IPS-18a (cell line): ENCODE measurements around the gene CD5L.

Source experiments
- H3K27ac ChIP-seq: one replicate; pipeline ENCODE4 v1.5.1; 2013; ENCODE audit warnings: low read length
- H3K27me3 ChIP-seq: one replicate; pipeline ENCODE4 v1.6.1; 2013; ENCODE audit warnings: mild to moderate bottlenecking, low read length; ENCODE audit not compliant: control insufficient read depth, insufficient read depth
- H3K36me3 ChIP-seq: one replicate; pipeline ENCODE4 v1.6.1; 2013; ENCODE audit warnings: low read depth, low read length; ENCODE audit not compliant: control insufficient read depth
- H3K4me1 ChIP-seq: one replicate; pipeline ENCODE4 v1.6.1; 2013; ENCODE audit warnings: low read depth, low read length; ENCODE audit not compliant: control insufficient read depth
- H3K4me3 ChIP-seq: one replicate; pipeline ENCODE4 v1.5.1; 2013; ENCODE audit warnings: low read length
- H3K9ac ChIP-seq: one replicate; pipeline ENCODE4 v1.6.1; 2013; ENCODE audit warnings: mild to moderate bottlenecking, low read length, moderate library complexity
- H3K9me3 ChIP-seq: one replicate; pipeline ENCODE4 v1.6.1; 2013; ENCODE audit warnings: low read depth, low read length; ENCODE audit not compliant: control insufficient read depth

CD5L gene

DNA sequence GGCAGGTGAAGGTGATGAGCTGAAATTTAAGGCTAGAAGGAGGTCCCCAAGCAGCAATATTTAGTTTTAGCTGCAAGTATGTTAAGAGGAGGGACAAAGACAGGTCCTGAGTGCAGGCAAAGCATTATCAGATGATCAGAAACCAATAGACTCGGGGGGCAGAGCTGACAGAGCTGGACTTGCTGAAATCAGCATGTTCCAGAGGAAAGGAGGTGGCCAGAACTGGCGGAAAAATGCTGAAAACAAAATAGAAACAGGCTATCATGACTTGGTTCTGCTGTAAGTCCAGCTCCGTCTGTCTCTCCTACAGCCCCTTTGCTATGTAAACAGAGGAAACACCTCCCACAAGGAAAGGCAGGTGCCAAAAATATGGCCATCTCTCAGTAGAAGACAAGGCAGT is at the start of gene CD5L:
Gene CD5L, minus strand, starts transcription at position 101 of the 400 bp plus-strand sequence. CDS start 107 bp downstream, outside the sequence.
- no peaks in the 10 kb centered on the region for H3K36me3 ChIP-seq
- no peak within 1 kb of the TSS for H3K4me3 ChIP-seq
- no peaks in the 10 kb centered on the region for H3K9me3 ChIP-seq
- H3K9ac ChIP-seq, result no peak within 1 kb of the TSS
- H3K4me1 ChIP-seq, result no peaks in the 10 kb centered on the region
- H3K27me3 ChIP-seq, result no peaks in the 10 kb centered on the region
- no peak within 1 kb of the TSS for H3K27ac ChIP-seq

GRCh38 chr1:157882580-157882979 is 41.0 kb upstream of the CD5L start:
- Histone ChIP-seq H3K9ac (no peak overlapping the region), H3K27me3 (no peaks in the 10 kb centered on the region), H3K4me3 (no peak overlapping the region), H3K36me3 (no peaks in the 10 kb centered on the region), H3K9me3 (no peaks in the 10 kb centered on the region), H3K4me1 (no peaks in the 10 kb centered on the region), H3K27ac (no peak overlapping the region)

- Histone ChIP-seq H3K4me3 (no peak overlapping the region), H3K9me3 (no peaks in the 10 kb centered on the region), H3K9ac (no peak overlapping the region), H3K4me1 (no peaks in the 10 kb centered on the region), H3K36me3 (no peaks in the 10 kb centered on the region), H3K27me3 (no peaks in the 10 kb centered on the region), H3K27ac (no peak overlapping the region)
These were observed 39.0 kb upstream of the CD5L start for GRCh38 chr1:157880621-157881020.

- Histone ChIP-seq H3K36me3 (no peaks in the 10 kb centered on the region), H3K9ac (no peak overlapping the region), H3K9me3 (no peaks in the 10 kb centered on the region), H3K4me3 (no peak overlapping the region), H3K27me3 (no peaks in the 10 kb centered on the region), H3K27ac (no peak overlapping the region), H3K4me1 (no peaks in the 10 kb centered on the region)
These were observed 36.5 kb upstream of the CD5L start for GRCh38 chr1:157878059-157878458.

DNA sequence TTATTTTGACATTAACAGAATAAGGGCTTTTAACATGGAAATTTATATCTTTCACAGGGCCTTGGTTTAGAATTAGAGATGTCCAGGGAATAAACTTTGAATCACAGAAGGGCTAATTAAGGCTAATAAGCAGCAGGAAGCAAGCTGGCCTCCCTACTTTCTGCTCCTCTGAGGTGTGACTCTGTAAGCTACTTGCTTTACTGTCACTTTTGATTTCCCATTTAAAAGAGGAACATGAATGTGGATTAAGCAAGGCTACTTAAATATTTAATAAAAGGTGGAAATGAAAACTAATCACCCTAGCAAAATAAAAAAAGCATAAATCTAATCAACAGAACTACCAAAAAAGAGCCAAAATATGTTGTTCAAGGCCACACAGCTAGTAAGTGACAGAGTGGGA is 28.9 kb upstream of the CD5L start:
- Histone ChIP-seq H3K36me3 (no peaks in the 10 kb centered on the region), H3K9me3 (no peaks in the 10 kb centered on the region), H3K27me3 (no peaks in the 10 kb centered on the region), H3K4me1 (peaks cover 18% of the 10 kb centered on the region), H3K4me3 (no peak overlapping the region), H3K9ac (no peak overlapping the region), H3K27ac (no peak overlapping the region)

DNA sequence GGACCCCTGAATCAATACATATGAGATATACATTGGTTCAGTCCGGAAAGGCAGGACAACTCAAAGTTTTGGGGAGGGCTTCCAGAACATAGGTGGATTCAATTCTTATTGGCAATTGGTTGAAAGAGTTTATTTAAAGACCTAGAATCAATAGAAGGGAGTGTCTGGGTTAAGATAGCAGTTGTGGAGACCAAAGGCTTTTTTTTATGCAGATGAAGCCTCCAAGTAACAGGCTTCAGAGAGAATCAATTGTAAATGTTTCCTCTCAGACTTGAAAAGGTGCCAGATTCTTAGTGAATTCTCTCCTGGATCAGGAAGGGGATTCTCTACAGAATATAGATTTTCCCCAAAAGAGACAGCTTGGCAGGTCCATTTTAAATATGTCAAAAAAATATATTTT is 27.0 kb upstream of the CD5L start:
- H3K4me1 ChIP-seq, result peaks cover 18% of the 10 kb centered on the region
- no peaks in the 10 kb centered on the region for H3K36me3 ChIP-seq
- no peak overlapping the region for H3K4me3 ChIP-seq
- H3K9ac ChIP-seq, result no peak overlapping the region
- no peak overlapping the region for H3K27ac ChIP-seq
- H3K27me3 ChIP-seq, result no peaks in the 10 kb centered on the region
- no peaks in the 10 kb centered on the region for H3K9me3 ChIP-seq

DNA sequence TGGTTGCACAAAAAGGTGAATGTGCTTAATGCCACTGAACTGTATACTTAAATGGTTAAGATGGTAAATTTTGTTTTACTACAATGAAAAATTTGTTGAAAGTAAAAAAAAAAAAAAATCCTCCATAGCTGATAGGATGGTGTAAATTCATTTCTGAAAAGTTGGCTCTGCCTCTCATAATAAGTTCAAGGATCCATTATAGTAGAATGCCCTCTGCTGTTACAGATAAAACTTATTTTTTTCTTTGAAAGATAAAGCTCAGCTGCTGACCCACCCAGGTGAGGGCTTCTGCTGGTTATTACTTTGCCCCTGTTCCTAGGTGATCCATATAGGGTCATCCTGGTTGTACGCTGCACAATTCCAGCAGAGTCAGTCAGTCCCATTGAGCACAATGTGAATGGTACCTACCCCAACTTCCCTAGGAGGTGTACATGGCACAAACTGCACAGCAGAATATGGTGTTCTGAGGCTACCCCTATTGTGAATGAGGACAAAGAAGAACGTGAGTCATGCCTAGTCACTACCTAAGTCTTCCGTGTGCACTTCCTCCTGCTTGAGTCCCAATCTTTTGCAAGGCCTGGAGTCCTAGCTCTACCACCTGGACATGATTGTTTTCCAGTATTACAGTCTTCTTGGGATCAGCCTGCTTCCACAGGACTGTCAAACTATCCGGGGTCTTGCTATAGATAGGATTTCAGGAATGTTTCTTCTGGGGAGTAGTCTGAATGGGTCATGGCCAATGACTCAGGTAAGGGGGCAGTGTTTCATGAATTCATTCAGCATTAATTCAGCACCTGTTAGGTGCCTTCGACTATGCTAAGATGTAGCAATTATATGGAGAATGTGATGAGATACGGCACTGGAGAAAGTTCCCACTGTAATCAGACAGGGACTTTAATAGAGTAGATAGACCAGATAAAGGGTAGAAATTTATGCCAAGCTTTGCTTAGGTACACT is 20.8 kb upstream of the CD5L start:
- Histone ChIP-seq H3K4me1 (no peaks in the 10 kb centered on the region), H3K4me3 (no peak overlapping the region), H3K9me3 (no peaks in the 10 kb centered on the region), H3K9ac (no peak overlapping the region), H3K27ac (no peak overlapping the region), H3K36me3 (no peaks in the 10 kb centered on the region), H3K27me3 (no peaks in the 10 kb centered on the region)

DNA sequence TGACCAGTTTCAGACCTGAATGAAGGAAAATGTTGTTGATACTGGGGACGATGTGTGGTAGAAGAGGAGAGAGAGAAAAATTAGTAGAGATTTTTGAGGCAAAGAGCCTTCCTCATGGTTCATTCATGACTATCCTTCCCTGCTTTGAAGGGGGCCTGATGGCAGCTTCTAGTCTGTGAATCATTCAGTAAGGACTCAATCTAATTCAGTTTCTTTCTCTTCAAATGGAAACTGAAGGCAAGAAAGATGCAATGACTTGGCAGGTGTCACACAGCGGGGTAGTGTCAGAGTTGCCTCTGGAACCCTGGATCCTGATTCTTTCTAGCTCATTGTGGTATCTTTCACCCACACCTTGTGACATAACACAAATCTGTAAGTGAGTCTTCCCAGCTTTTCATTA is 14.9 kb upstream of the CD5L start:
- no peak overlapping the region for H3K4me3 ChIP-seq
- no peak overlapping the region for H3K27ac ChIP-seq
- H3K36me3 ChIP-seq, result no peaks in the 10 kb centered on the region
- H3K9ac ChIP-seq, result no peak overlapping the region
- no peaks in the 10 kb centered on the region for H3K9me3 ChIP-seq
- H3K27me3 ChIP-seq, result no peaks in the 10 kb centered on the region
- no peaks in the 10 kb centered on the region for H3K4me1 ChIP-seq

DNA sequence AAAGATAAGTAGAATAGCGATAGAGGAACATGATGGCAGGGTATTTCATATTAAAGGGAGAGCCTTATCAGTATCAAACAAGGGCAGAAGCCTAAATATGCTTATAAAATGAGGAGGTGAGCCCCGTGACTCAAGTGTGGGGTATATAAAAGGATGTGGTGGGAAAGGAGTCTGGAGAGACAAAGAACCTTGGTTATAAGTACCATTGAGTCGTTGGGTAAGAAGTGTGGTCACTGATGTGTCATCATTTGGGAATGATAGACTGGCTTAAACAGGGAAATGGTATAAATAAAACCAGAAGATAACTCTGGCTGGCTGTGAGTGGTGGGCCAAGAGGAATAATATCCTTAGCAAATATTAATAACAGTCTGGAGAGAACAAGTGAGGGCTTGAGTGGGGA is 10.9 kb upstream of the CD5L start:
- H3K9ac ChIP-seq, result no peak overlapping the region
- no peak overlapping the region for H3K27ac ChIP-seq
- no peaks in the 10 kb centered on the region for H3K9me3 ChIP-seq
- H3K36me3 ChIP-seq, result no peaks in the 10 kb centered on the region
- no peak overlapping the region for H3K4me3 ChIP-seq
- no peaks in the 10 kb centered on the region for H3K4me1 ChIP-seq
- H3K27me3 ChIP-seq, result no peaks in the 10 kb centered on the region

- Histone ChIP-seq H3K27me3 (no peaks in the 10 kb centered on the region), H3K9me3 (no peaks in the 10 kb centered on the region), H3K27ac (no peak overlapping the region), H3K9ac (no peak overlapping the region), H3K4me3 (no peak overlapping the region), H3K36me3 (no peaks in the 10 kb centered on the region), H3K4me1 (no peaks in the 10 kb centered on the region)
These were observed 7.7 kb upstream of the CD5L start for GRCh38 chr1:157849229-157849875.

GRCh38 chr1:157844089-157844830 is 2.7 kb upstream of the CD5L start:
- Histone ChIP-seq H3K4me3 (no peak overlapping the region), H3K27ac (no peak overlapping the region), H3K36me3 (no peaks in the 10 kb centered on the region), H3K9ac (no peak overlapping the region), H3K9me3 (no peaks in the 10 kb centered on the region), H3K27me3 (no peaks in the 10 kb centered on the region), H3K4me1 (no peaks in the 10 kb centered on the region)
